Measurements from ENCODE around the gene PFKFB2.

Gene PFKFB2

GRCh38 chr1:207085887-207086286 lies 32.8 kb downstream of the PFKFB2 start:
- in situ Hi-C loops (cut with MboI; ENCODE audit: low sequenced_read_pairs): loop anchor here (25.0 kb wide), 2 partner anchors 326 to 401 kb away; partner anchors contain the start of gene CR1

GRCh38 chr1:207088161-207088560 lies 35.1 kb downstream of the PFKFB2 start:
- in situ Hi-C loops (cut with MboI; ENCODE audit: low sequenced_read_pairs): loop anchor here (25.0 kb wide), 2 partner anchors 324 to 399 kb away; partner anchors contain the start of gene CR1

GRCh38 chr1:207088701-207089626 lies 35.9 kb downstream of the PFKFB2 start, which contains the start of gene C4BPB:
Gene C4BPB (plus strand): TSS chr1:207088860. CDS start chr1:207089532, 672 bp downstream.
- in situ Hi-C loops (cut with MboI; ENCODE audit: low sequenced_read_pairs): loop anchor here (25.0 kb wide), 2 partner anchors 323 to 398 kb away; partner anchors contain the start of gene CR1

DNA sequence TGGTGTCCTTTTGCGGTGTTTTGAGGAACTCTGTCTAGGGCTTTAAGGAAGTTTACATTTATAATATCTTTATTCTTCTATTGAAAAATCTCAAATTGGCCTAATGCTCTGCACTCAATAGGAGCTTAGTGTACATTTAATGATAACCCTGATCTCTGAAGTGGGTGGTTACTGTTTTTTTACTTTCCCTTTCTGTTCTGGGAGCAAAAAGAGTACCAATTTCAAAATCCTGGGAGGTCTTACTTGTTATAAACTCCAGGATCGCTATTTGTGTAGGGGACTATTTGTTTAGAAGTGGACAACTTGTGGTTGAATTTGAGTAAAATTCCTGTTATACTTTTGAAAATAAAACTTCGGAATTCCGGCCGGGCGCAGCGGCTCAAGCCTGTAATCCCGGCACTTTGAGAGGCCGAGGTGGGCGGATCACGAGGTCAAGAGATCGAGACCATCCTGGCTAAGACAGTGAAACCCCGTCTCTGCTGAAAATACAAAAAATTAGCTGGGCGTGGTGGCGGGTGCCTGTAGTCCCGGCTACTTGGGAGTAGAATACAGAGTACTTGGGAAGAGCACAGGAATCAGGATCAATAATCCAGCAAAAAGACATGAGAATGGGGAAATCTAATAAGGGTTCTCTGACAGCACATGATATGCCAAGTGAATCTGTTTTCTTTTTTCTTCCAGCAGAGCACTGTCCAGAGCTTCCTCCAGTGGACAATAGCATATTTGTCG lies 36.7 kb downstream of the PFKFB2 start:
- in situ Hi-C loops (cut with MboI; ENCODE audit: low sequenced_read_pairs): loop anchor here (25.0 kb wide), 2 partner anchors 323 to 398 kb away; partner anchors contain the start of gene CR1

GRCh38 chr1:207091200-207091908 lies 38.3 kb downstream of the PFKFB2 start:
- in situ Hi-C loops (cut with MboI; ENCODE audit: low sequenced_read_pairs): loop anchor here (25.0 kb wide), 2 partner anchors 321 to 396 kb away; partner anchors contain the start of gene CR1

DNA sequence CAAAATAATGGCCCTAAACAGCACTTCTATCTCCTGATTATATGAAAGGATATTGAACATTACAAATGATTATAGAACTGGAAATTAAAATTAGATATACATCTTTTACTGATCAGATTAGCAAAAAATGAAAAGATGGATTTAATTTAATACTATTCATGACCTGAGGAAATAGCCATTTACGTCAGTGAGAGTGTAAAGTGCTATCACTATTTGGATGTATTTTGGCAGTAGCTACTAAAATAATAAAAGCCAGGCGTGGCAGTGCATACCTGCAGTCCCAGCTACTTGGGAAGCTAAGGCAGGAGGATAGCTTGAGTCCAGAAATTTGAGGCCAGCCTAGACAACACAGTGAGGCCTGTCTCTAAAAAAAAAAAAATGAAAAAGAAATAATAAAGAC lies 40.9 kb downstream of the PFKFB2 start:
- in situ Hi-C loops (cut with MboI; ENCODE audit: low sequenced_read_pairs): loop anchor here (25.0 kb wide), 2 partner anchors 318 to 393 kb away; partner anchors contain the start of gene CR1

- in situ Hi-C loops (cut with MboI; ENCODE audit: low sequenced_read_pairs): loop anchor here (25.0 kb wide), 2 partner anchors 314 to 389 kb away; partner anchors contain the start of gene CR1
Observed at GRCh38 chr1:207097871-207098324, 44.8 kb downstream of the PFKFB2 start.

DNA sequence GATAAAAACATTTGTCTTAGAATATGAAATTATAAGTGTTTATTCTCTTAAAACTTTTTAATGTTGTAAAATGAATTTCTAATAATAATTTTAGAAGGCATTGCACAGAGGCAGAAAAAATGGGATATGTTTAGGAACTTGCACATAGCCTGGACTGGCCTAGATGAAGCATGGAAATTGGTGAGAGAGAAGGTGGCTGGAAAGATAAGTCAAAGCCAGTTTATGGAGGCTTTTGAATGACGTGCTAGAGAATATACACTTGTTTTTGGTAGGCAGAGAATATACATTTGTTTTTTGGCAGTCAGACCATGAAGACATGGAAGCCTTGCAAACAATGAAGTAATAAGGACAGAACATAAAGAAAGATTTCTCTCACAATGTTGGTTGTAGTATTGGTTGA lies 48.6 kb downstream of the PFKFB2 start:
- in situ Hi-C loops (cut with MboI; ENCODE audit: low sequenced_read_pairs): no loop called here

DNA sequence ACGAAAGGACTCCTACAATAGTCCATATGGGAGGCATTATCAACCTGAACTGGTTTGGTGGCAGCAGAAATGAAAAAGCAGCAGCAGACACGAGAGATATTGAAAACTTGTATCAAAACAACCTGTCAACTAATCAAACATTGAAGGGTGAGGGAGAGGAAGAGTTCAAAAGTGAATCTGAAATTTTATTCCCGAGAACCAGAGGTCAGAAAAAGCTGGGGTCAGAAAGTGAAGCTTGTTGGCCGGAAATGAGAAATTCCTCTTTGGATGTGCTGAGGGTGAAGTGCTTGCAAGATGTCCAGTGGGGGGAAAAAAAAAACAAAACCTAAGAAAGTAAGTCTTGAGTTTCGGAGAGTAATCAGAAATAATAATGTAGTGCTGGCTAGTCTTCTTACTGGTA lies 49.1 kb downstream of the PFKFB2 start:
- in situ Hi-C loops (cut with MboI; ENCODE audit: low sequenced_read_pairs): no loop called here

GRCh38 chr1:207102659-207103058 lies 49.6 kb downstream of the PFKFB2 start:
- in situ Hi-C loops (cut with MboI; ENCODE audit: low sequenced_read_pairs): no loop called here

GRCh38 chr1:207103892-207104373 lies 50.9 kb downstream of the PFKFB2 start, which contains the start of gene C4BPA:
Gene C4BPA (plus strand): TSS chr1:207104233. CDS start chr1:207113026, 8,793 bp downstream.
- in situ Hi-C loops (cut with MboI; ENCODE audit: low sequenced_read_pairs): no loop called here

- in situ Hi-C loops (cut with MboI; ENCODE audit: low sequenced_read_pairs): no loop called here
Observed at GRCh38 chr1:207109004-207109403, 55.9 kb downstream of the PFKFB2 start.

GRCh38 chr1:207112616-207113296 lies 59.7 kb downstream of the PFKFB2 start:
- in situ Hi-C loops (cut with MboI; ENCODE audit: low sequenced_read_pairs): no loop called here

DNA sequence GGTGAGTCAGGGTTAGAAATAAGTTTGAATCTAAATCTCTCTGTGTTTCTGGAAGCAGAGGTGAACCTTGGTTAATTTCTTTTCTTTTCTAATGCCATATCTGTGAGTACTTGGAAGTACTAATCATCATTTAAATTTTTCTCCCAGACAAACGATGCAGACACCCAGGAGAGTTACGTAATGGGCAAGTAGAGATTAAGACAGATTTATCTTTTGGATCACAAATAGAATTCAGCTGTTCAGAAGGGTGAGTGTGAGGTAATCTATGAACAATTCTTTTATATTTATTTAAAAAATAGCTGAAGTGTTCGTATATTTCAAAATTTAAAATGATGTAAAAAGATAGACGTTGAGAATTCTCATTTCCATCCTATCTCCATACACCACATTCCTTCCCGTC lies 62.2 kb downstream of the PFKFB2 start:
- in situ Hi-C loops (cut with MboI; ENCODE audit: low sequenced_read_pairs): no loop called here

DNA sequence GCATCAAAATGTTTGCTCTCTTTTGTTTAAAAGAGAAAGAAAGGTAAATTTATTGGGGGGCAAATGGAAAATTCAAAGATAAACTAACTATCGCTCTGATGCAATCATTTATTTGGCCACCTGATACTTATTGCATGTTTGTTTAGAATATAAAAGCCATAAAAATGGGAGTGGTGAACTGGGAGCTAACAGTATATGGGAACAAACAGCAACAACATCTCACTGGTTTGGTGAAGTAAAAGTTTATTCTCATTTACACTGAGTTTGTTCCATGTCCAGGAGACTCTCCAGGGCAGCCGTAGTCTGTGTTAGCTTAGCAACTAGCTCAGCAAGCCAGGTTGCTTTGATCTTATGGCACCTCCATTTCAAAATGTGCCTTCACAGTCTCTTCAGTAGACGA lies 71.3 kb downstream of the PFKFB2 start:
- in situ Hi-C loops (cut with MboI; ENCODE audit: low sequenced_read_pairs): no loop called here

GRCh38 chr1:207128336-207128921 lies 75.4 kb downstream of the PFKFB2 start:
- in situ Hi-C loops (cut with MboI; ENCODE audit: low sequenced_read_pairs): no loop called here

DNA sequence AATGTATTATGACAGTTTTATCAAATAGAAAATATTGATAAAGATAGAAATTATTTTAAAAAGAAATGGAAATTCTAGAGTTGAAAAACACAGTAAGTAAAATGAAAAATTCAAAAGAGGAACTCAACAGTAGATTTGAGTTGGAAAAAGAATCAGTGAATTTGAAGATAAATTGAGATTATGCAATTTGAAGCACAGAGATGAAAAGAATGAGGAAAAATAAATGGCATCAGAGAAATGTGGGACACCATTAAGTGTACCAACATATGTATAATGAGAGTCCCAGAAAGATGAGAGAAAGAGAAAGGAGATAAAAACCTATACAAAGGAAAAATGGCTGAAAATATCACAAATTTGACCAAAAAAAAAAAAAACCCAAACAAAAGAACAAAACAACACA lies 76.0 kb downstream of the PFKFB2 start:
- in situ Hi-C loops (cut with MboI; ENCODE audit: low sequenced_read_pairs): no loop called here

Data from HL-60/S4 treated with phorbol 12-myristate 13-acetate at 8.2 ng/mL for 4 days and 3 days (cell line).